ENCODE measurements around the gene FADS1. TPM values are rescaled to one million over a fixed set of nuclear protein-coding genes. Genes with fewer than 3 reads are reported as not detected.

Gene FADS1
- total RNA-seq, 4 donors from 2014 or later, result 4.9 to 9.9 (median 6.7) TPM

DNA sequence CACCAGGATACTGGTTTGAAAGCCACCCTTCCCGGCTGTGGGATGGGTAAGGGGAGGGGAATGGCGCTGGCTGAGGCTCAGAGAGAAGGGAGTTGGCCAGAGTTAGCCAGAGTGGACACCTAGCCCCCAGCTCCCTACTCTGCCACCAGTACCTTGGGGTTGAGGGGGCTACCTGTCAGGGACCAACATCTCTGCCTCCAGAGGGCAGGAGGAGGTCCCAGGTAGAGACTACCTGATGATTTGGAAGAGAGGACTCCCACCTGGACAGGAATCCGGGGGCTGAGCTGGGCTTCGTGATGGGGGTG lies 60.7 kb downstream of the FADS1 start:
- TF ChIP-seq, protein P1, sequence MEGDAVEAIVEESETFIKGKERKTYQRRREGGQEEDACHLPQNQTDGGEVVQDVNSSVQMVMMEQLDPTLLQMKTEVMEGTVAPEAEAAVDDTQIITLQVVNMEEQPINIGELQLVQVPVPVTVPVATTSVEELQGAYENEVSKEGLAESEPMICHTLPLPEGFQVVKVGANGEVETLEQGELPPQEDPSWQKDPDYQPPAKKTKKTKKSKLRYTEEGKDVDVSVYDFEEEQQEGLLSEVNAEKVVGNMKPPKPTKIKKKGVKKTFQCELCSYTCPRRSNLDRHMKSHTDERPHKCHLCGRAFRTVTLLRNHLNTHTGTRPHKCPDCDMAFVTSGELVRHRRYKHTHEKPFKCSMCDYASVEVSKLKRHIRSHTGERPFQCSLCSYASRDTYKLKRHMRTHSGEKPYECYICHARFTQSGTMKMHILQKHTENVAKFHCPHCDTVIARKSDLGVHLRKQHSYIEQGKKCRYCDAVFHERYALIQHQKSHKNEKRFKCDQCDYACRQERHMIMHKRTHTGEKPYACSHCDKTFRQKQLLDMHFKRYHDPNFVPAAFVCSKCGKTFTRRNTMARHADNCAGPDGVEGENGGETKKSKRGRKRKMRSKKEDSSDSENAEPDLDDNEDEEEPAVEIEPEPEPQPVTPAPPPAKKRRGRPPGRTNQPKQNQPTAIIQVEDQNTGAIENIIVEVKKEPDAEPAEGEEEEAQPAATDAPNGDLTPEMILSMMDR (IDR thresholded peaks at IDR 0.05), result no peak
- TF ChIP-seq POLR2A (IDR thresholded peaks at IDR 0.05), result peak; percentile 27 to 69

DNA sequence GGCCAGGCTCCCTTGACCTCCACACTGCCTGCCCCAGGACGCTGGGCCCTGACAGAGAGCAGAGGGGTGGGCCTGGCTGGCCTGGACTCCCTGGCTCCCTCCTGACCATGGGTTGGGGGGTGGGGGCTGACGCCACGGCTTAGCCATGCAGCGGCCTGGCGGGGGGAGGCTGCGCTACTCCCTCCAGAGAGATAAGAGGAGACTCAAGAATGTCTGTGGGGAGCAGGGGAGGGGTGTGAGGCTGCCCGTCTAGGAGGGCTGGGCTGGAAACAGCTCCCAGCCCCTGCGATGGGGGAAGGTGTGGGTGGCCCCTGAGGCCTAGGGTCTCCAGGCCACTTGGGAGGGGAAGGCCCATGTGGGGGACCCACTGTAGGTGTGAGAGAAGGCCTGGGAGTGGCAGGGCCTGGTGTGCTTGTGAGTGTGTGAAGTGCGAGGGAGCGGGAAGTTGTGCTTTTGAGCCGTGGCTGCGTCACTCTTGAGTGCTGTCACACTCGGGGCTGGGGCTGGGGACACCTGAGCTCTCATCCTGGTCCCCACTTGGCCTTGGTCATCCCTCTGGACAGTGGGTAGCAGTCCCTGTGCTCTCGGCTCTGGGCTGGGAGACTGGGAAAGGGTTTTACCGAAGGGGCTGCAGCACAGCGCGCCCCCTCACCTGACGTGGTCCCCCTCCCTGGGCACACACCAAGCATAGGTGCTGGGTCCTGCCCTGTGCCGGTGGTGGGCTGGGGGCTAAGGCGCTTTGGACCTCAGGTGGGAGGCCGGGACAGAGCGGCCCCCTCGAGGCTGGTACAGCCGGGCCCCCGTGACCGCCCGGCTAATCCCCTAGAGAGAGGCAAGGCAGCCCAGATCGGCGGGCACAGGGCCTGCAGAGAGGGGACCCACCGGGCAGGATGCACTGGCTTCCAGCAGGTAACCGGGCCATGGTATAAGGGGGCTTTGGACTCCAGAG lies 62.0 kb downstream of the FADS1 start:
- peaks cover 0 to 48% (median 2%) of the 10 kb centered on the region in 4 donors for H3K4me1 ChIP-seq
- peak in 1 of 2 donors; percentile 42 for TF ChIP-seq POLR2A (IDR thresholded peaks at IDR 0.05)
- TF ChIP-seq, protein P1 (IDR thresholded peaks at IDR 0.05), result no peak
- no peaks in the 10 kb centered on the region for H3K9me3 ChIP-seq
- H3K27ac ChIP-seq, result peak overlapping the region in 3 of 4 donors; percentile 27 to 92 (median 63)
- peak overlapping the region in 2 of 4 donors; percentile 87 for H3K4me3 ChIP-seq
- H3K27me3 ChIP-seq, result no peaks in the 10 kb centered on the region
- peak in 1 of 3 donors; percentile 58 for DNase-seq
- H3K36me3 ChIP-seq, result no peaks in the 10 kb centered on the region

More for the DNA sequence above, 60.7 kb downstream of the FADS1 start:
- Histone ChIP-seq H3K9me3 (no peaks in the 10 kb centered on the region), H3K36me3 (no peaks in the 10 kb centered on the region), H3K27me3 (no peaks in the 10 kb centered on the region), H3K27ac (peak overlapping the region in 3 of 4 donors; percentile 77 to 92 (median 90)), H3K4me3 (peak overlapping the region in 2 of 4 donors; percentile 42 to 87), H3K4me1 (peaks cover 0 to 48% (median 2%) of the 10 kb centered on the region in 4 donors)
- DNase-seq, result no peak

DNA sequence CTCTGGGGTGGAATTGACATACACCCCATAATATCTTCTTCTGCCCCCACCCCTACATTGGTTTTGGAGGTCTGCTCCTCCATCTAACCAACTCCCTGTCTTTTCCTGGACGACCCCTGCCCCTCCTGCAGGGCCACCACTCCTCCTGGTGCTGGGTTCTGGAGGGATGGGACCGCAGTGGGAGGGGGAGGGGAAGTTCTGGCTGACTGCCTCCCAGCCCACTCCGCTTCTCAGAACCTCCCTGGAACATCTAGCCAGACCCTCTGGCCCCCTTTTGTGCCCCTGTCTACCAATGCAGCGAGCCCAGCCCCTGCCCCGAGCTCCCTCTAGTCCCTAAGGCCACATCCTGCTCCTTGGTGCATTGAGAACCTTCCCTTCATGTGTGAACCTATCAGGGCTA lies 63.1 kb downstream of the FADS1 start:
- Histone ChIP-seq H3K27me3 (no peaks in the 10 kb centered on the region), H3K9me3 (no peaks in the 10 kb centered on the region), H3K4me3 (peak overlapping the region in 2 of 4 donors; percentile 87), H3K4me1 (peaks cover 0 to 48% (median 2%) of the 10 kb centered on the region in 4 donors), H3K27ac (peak overlapping the region in 2 of 4 donors; percentile 63 to 92), H3K36me3 (no peaks in the 10 kb centered on the region)
- TF ChIP-seq, protein P1 (IDR thresholded peaks at IDR 0.05), result no peak
- no peak for TF ChIP-seq POLR2A (IDR thresholded peaks at IDR 0.05)
- no peak for DNase-seq

DNA sequence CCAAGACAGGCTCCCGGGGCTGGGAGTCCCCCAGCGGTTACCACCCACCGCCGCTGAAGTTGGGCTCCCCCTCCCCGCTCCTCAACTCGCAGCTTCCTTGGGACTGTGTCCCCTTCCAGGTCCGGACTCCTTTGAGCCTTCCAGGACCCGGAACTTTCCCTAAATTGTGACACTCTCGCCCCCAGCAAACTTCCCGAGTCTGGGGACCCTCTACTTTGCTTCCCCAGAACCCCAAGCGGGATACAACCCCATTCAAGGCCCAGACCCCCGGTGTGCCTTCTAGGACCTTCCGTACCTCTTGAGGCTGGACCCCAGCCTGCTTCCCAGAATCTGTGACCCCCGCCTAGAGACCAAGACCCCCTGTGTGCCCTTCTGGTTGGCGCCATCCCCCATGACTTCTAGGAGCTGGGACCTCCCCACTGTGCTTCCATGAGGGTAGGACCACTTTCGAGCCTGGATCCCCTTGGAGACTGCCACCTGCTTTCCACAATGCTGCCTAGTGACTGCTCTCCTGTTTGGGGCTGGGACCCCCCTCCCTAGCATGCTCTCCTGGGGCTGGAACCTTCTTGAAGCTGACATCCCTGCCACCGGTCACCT lies 63.8 kb downstream of the FADS1 start:
- peak overlapping the region; percentile 7 to 92 (median 54) for H3K27ac ChIP-seq
- peak overlapping the region; percentile 38 to 87 (median 65) for H3K4me3 ChIP-seq
- H3K9me3 ChIP-seq, result no peaks in the 10 kb centered on the region
- peaks cover 0 to 45% (median 2%) of the 10 kb centered on the region in 4 donors for H3K4me1 ChIP-seq
- H3K36me3 ChIP-seq, result no peaks in the 10 kb centered on the region
- TF ChIP-seq, protein P1 (IDR thresholded peaks at IDR 0.05), result no peak
- no peak for TF ChIP-seq POLR2A (IDR thresholded peaks at IDR 0.05)
- H3K27me3 ChIP-seq, result no peaks in the 10 kb centered on the region
- no peak for DNase-seq

DNA sequence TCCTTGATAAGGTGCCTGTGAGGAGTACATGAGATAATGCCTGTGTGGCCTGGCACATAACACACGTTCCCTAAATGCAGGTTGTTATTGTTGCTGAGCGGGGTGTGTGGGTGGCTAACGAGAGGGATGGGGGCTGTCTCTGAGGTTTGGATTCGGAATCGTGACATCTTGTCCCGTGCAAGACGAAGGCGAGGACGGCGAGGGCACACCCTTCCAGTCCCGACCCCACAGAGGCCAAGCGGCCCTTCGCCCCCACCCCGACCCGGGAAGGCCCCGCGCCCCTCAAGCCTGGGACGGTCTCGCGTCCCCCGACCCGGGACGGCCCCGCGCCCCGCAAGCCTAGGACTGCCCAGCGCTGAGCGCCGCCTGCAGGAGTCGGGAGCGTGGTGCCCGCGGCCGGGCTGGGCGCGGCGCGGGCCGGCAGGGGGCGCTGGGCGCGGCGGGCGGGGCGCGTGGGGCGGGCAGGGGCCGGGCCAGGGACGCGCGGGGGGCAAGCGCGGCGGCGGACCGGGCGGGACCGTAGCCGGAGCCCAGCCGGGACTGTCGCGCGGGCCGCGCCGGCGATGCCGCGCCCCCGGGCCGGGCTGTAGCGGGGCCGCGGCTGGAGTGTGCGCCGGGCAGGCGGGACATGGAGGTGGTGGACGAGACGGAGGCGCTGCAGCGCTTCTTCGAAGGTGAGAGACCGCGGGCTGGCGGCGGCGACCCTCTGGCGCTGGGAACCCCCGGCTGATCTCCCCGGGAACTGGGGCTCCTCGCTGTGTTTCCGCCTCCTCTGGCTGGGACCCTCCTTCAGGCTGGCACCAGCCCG lies 64.5 kb downstream of the FADS1 start, which contains the start of gene MYRF:
Gene MYRF, plus strand, starts transcription at position 520 of the 808 bp plus-strand sequence. Its CDS starts 109 bp downstream, at position 629.
- Histone ChIP-seq H3K36me3 (no peaks in the 10 kb centered on the region), H3K27me3 (no peaks in the 10 kb centered on the region), H3K4me1 (peaks cover 0 to 45% (median 2%) of the 10 kb centered on the region in 4 donors), H3K4me3 (peak within 1 kb of the TSS; percentile 38 to 87 (median 65)), H3K9me3 (no peaks in the 10 kb centered on the region), H3K27ac (peak within 1 kb of the TSS; percentile 7 to 92 (median 54))
- DNase-seq, result peak; percentile 17 to 88 (median 73)
- TF ChIP-seq, protein P1 (IDR thresholded peaks at IDR 0.05), result peak in 4 of 6 experiments; percentile 34 to 81 (median 72)
- peak in 1 of 2 donors; percentile 43 for TF ChIP-seq POLR2A (IDR thresholded peaks at IDR 0.05)

Measured in Peyer's patch (tissue), 4 donors.